Measurements from ENCODE around the gene PPARA. TPM values are rescaled to one million over a fixed set of nuclear protein-coding genes. Genes with fewer than 3 reads are reported as not detected.

PPARA gene
- polyA plus RNA-seq, 1 of the 3 experiments (the other 2 are of a cell fraction), result 4.5 TPM

GRCh38 chr22:46240073-46240472 lies 89.7 kb downstream of the PPARA start:
- Histone ChIP-seq H3K9ac (no peak overlapping the region), H3F3A (replicated peaks; ENCODE audit: insufficient read depth) (no peaks in the 10 kb centered on the region), H3K4me3 (ENCODE audit: low read depth in 2 of 2, low read length in 1 of 2) (no peak overlapping the region), H3K9me2 (no peaks in the 10 kb centered on the region), H3K36me3 (replicated peaks in 1 of 2; ENCODE audit: control insufficient read depth in 1 of 2, insufficient read depth in 2 of 2, low read length in 1 of 2) (peaks cover 0 to 27% of the 10 kb centered on the region in 2 experiments), H3K27ac (ENCODE audit: low read depth in 2 of 2, low read length in 1 of 2) (peak overlapping the region in 1 of 2 experiments; percentile 99; a peak in 2 of 4 replicates), H3K27me3 (ENCODE audit: insufficient read depth) (no peaks in the 10 kb centered on the region), H4K20me1 (ENCODE audit: insufficient read depth) (no peaks in the 10 kb centered on the region), H3K4me1 (ENCODE audit: control insufficient read depth in 1 of 2, insufficient read depth in 2 of 2, low read depth in 1 of 2, low read length in 1 of 2) (peaks cover 0 to 69% of the 10 kb centered on the region in 2 experiments; a peak in 2 of 4 replicates), H2AFZ (ENCODE audit: low read depth) (no peak overlapping the region), H3K9me3 (no peaks in the 10 kb centered on the region), H3K4me2 (no peak overlapping the region), H3K79me2 (ENCODE audit: insufficient read depth) (no peaks in the 10 kb centered on the region)
- CTCF ChIA-PET, result interaction anchor here (1.7 to 3.9 kb wide), 2 partner anchors 118 to 123 kb away, joined by 4 to 15 read pairs; no protein-coding TSS in a partner anchor
- WGBS (ENCODE audit: low lambda C conversion rate), result no CpG with 5 or more reads among the region's 2 CpGs
- POLR2A ChIA-PET, result interaction anchor here (2.0 kb wide), 1 partner anchor 10 kb away, joined by 6 read pairs; the partner anchor contains the start of gene CDPF1
- no peak for DNase-seq
- TF ChIP-seq ZBTB33 (IDR thresholded peaks at IDR 0.05; ENCODE audit: borderline replicate concordance, low read depth) (no peak), MEF2A (IDR thresholded peaks at IDR 0.05; ENCODE audit: borderline replicate concordance, low read depth) (no peak), TEAD4 (IDR thresholded peaks at IDR 0.05; ENCODE audit: borderline replicate concordance, insufficient read depth) (no peak), FOXM1 (IDR thresholded peaks at IDR 0.05; ENCODE audit: low read depth) (no peak), ELF1 (IDR thresholded peaks at IDR 0.05) (no peak), MAX (IDR thresholded peaks at IDR 0.05; ENCODE audit: low read depth) (no peak), EZH2phosphoT487 (IDR thresholded peaks at IDR 0.05; ENCODE audit: borderline replicate concordance, low read depth) (no peak), POLR2AphosphoS5 (IDR thresholded peaks at IDR 0.05; ENCODE audit: low read depth, low read length) (no peak), EP300 (IDR thresholded peaks at IDR 0.05; ENCODE audit: borderline replicate concordance in 1 of 2, low read depth in 1 of 2, low read length in 1 of 2) (no peak), TAF1 (IDR thresholded peaks at IDR 0.05; ENCODE audit: borderline replicate concordance, low read depth, low read length) (no peak), SIN3A (IDR thresholded peaks at IDR 0.05; ENCODE audit: borderline replicate concordance, low read depth, low read length) (no peak)
- TF ChIP-seq, protein P1, sequence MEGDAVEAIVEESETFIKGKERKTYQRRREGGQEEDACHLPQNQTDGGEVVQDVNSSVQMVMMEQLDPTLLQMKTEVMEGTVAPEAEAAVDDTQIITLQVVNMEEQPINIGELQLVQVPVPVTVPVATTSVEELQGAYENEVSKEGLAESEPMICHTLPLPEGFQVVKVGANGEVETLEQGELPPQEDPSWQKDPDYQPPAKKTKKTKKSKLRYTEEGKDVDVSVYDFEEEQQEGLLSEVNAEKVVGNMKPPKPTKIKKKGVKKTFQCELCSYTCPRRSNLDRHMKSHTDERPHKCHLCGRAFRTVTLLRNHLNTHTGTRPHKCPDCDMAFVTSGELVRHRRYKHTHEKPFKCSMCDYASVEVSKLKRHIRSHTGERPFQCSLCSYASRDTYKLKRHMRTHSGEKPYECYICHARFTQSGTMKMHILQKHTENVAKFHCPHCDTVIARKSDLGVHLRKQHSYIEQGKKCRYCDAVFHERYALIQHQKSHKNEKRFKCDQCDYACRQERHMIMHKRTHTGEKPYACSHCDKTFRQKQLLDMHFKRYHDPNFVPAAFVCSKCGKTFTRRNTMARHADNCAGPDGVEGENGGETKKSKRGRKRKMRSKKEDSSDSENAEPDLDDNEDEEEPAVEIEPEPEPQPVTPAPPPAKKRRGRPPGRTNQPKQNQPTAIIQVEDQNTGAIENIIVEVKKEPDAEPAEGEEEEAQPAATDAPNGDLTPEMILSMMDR (IDR thresholded peaks at IDR 0.05), result no peak

DNA sequence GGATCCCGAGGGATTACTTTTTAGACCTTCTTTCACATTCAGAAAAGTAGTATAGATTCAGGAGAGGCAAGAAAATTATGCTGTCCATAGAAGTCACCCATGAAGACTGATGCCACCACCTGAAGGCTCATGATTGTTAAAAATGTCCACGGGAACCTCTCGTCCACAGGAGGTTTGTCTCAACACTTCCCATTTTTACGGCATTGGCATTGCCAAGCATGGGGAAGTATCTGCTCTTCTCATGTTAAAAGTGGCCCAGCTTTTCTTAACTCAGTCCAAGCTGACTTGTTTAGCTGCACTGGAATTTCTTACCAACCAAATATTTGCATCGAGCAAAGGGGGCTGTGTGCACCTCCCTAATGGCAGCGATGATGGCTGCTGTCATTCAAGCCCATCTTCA lies 90.2 kb downstream of the PPARA start:
- Histone ChIP-seq H3F3A (replicated peaks; ENCODE audit: insufficient read depth) (no peaks in the 10 kb centered on the region), H4K20me1 (ENCODE audit: insufficient read depth) (no peaks in the 10 kb centered on the region), H3K27me3 (ENCODE audit: insufficient read depth) (no peaks in the 10 kb centered on the region), H3K36me3 (replicated peaks in 1 of 2; ENCODE audit: control insufficient read depth in 1 of 2, insufficient read depth in 2 of 2, low read length in 1 of 2) (peaks cover 0 to 24% of the 10 kb centered on the region in 2 experiments), H3K4me3 (ENCODE audit: low read depth in 2 of 2, low read length in 1 of 2) (no peak overlapping the region), H3K79me2 (ENCODE audit: insufficient read depth) (no peaks in the 10 kb centered on the region), H3K9me3 (no peaks in the 10 kb centered on the region), H2AFZ (ENCODE audit: low read depth) (no peak overlapping the region), H3K4me2 (no peak overlapping the region), H3K4me1 (ENCODE audit: control insufficient read depth in 1 of 2, insufficient read depth in 2 of 2, low read depth in 1 of 2, low read length in 1 of 2) (peaks cover 0 to 74% of the 10 kb centered on the region in 2 experiments; a peak in 2 of 4 replicates), H3K9ac (no peak overlapping the region), H3K27ac (ENCODE audit: low read depth in 2 of 2, low read length in 1 of 2) (peak overlapping the region in 1 of 2 experiments; percentile 99; a peak in 2 of 4 replicates), H3K9me2 (no peaks in the 10 kb centered on the region)
- ChIA-PET CTCF (interaction anchor here (1.7 to 3.9 kb wide), 2 partner anchors 118 to 123 kb away, joined by 4 to 15 read pairs; no protein-coding TSS in a partner anchor), POLR2A (interaction anchor here (2.0 kb wide), 1 partner anchor 10 kb away, joined by 6 read pairs; the partner anchor contains the start of gene CDPF1)
- WGBS (ENCODE audit: low lambda C conversion rate), result 95% methylated on average over 6 of the region's 6 CpGs
- no peak for DNase-seq
- no peak for TF ChIP-seq EP300 (IDR thresholded peaks at IDR 0.05; ENCODE audit: borderline replicate concordance in 1 of 2, low read depth in 1 of 2, low read length in 1 of 2)
- TF ChIP-seq, protein P2, sequence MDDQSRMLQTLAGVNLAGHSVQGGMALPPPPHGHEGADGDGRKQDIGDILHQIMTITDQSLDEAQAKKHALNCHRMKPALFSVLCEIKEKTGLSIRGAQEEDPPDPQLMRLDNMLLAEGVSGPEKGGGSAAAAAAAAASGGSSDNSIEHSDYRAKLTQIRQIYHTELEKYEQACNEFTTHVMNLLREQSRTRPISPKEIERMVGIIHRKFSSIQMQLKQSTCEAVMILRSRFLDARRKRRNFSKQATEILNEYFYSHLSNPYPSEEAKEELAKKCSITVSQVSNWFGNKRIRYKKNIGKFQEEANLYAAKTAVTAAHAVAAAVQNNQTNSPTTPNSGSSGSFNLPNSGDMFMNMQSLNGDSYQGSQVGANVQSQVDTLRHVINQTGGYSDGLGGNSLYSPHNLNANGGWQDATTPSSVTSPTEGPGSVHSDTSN (IDR thresholded peaks at IDR 0.05), result no peak
- no peak for TF ChIP-seq RFX5 (IDR thresholded peaks at IDR 0.05; ENCODE audit: low read length)
- no peak for TF ChIP-seq USF2 (IDR thresholded peaks at IDR 0.05; ENCODE audit: borderline replicate concordance, low read depth, low read length)
- no peak for TF ChIP-seq SMC3 (IDR thresholded peaks at IDR 0.05; ENCODE audit: low read depth, low read length)
